Prostate gland (tissue), 2 donors: ENCODE measurements around the gene PNLDC1. TPM values are rescaled to one million over a fixed set of nuclear protein-coding genes. Genes with fewer than 3 reads are reported as not detected.

Experiments
- DNase-seq: peaks from one replicate; pipeline ENCODE4 v3.0.0-alpha.2; 2019; ENCODE audit warnings: low spot score
- H3K27ac ChIP-seq, 2 donors: fragments of 200-600 bp; sonication (generic); 2 replicates each; pipeline ENCODE4 v1.5.1; 2017 to 2019
- H3K27me3 ChIP-seq: fragments of 200-600 bp; sonication (generic); replicated peaks from 2 replicates; pipeline ENCODE4 v1.5.1; 2019; ENCODE audit not compliant: insufficient read depth
- H3K36me3 ChIP-seq, 2 donors: fragments of 200-600 bp; sonication (generic); 1 replicate in 1 of 2; 2 replicates in 1 of 2; pipeline versions ENCODE4 v1.5.1 to v1.8.1; 2017 to 2019
- H3K4me1 ChIP-seq: fragments of 200-600 bp; sonication (generic); replicated peaks from 2 replicates; pipeline ENCODE4 v1.5.1; 2019
- H3K4me3 ChIP-seq, 2 donors: fragments of 200-600 bp; sonication (generic); 2 replicates each; pipeline ENCODE4 v1.5.1; 2017 to 2019
- H3K9me3 ChIP-seq: fragments of 200-600 bp; sonication (generic); 2 replicates; pipeline ENCODE4 v1.5.1; 2017
- CTCF ChIP-seq, 4 experiments: fragments of 200-600 bp in 2 of 4; fragments of 450-650 bp in 2 of 4; sonication (generic) in 2 of 4; IDR thresholded peaks; 1 replicate in 3 of 4; 2 replicates in 1 of 4; pipeline ENCODE4 v1.5.1; 2016 to 2019; ENCODE audit warnings: antibody characterized with exemption in 4 of 4, mild to moderate bottlenecking in 2 of 4, moderate library complexity in 2 of 4
- POLR2A ChIP-seq: fragments of 450-650 bp; IDR thresholded peaks from one replicate; pipeline ENCODE4 v1.6.1; 2016; ENCODE audit warnings: antibody characterized with exemption, mild to moderate bottlenecking
- POLR2AphosphoS5 ChIP-seq: sonication (generic); formaldehyde crosslinking; IDR thresholded peaks from one replicate; pipeline ENCODE4 v1.6.1; 2017; ENCODE audit warnings: antibody characterized with exemption
- WGBS: methylation state at CpG from one replicate; pipeline ENCODE4 v1.1.5; 2018; 5-methylcytosine and 5-hydroxymethylcytosine counted together
- intact Hi-C: fragments of 100-400 bp; cut with DNase I; formaldehyde crosslinking; loops from one replicate; pipeline ENCODE4 v1.14.2; 2022
- total RNA-seq, 2 donors: library from RNA; depleted of rRNA; stranded (reverse); fragments of >200 nt; gene quantifications; one replicate each; pipeline ENCODE4 v1.1.0, GENCODE V29; 2016

PNLDC1 gene
- total RNA-seq, 2 donors from 2014 or later, result 5.6 TPM; not detected in 1

GRCh38 chr6:159778131-159778530 is 21.9 kb upstream of the PNLDC1 start:
- no peak for TF ChIP-seq POLR2AphosphoS5
- TF ChIP-seq CTCF (IDR thresholded peaks at IDR 0.05), result no peak
- TF ChIP-seq POLR2A, result no peak
- no peaks in the 10 kb centered on the region for H3K9me3 ChIP-seq
- H3K4me1 ChIP-seq, result no peaks in the 10 kb centered on the region
- H3K27me3 ChIP-seq, result no peaks in the 10 kb centered on the region
- no peak for DNase-seq
- intact Hi-C loops, result no loop called here
- peaks cover 0 to 3% of the 10 kb centered on the region in 2 donors for H3K36me3 ChIP-seq
- no peak overlapping the region for H3K27ac ChIP-seq
- WGBS, result 45% methylated on average over 1 of the region's 1 CpG
- no peak overlapping the region for H3K4me3 ChIP-seq

- peaks cover 0 to 3% of the 10 kb centered on the region in 2 donors for H3K36me3 ChIP-seq
These were observed 21.5 kb upstream of the PNLDC1 start for GRCh38 chr6:159778542-159779103.

GRCh38 chr6:159788276-159788675 is 11.8 kb upstream of the PNLDC1 start:
- peaks cover 0 to 4% of the 10 kb centered on the region in 2 donors for H3K36me3 ChIP-seq
- peak overlapping the region; percentile 92 to 97 for H3K4me3 ChIP-seq
- no peak for DNase-seq
- H3K27ac ChIP-seq, result peak overlapping the region; percentile 99
- no peaks in the 10 kb centered on the region for H3K9me3 ChIP-seq
- WGBS, result 19% methylated on average over 15 of the region's 15 CpGs
- no peaks in the 10 kb centered on the region for H3K27me3 ChIP-seq
- H3K4me1 ChIP-seq, result peaks cover 6% of the 10 kb centered on the region
- intact Hi-C loops, result no loop called here
- no peak for TF ChIP-seq CTCF (IDR thresholded peaks at IDR 0.05)
- no peak for TF ChIP-seq POLR2AphosphoS5
- TF ChIP-seq POLR2A, result no peak

More at GRCh38 chr6:159778542-159779103, 21.5 kb upstream of the PNLDC1 start:
- Histone ChIP-seq H3K9me3 (no peaks in the 10 kb centered on the region), H3K4me1 (no peaks in the 10 kb centered on the region), H3K4me3 (no peak overlapping the region), H3K27ac (no peak overlapping the region), H3K27me3 (no peaks in the 10 kb centered on the region)
- intact Hi-C loops, result no loop called here
- no peak for DNase-seq
- 63% methylated on average over 3 of the region's 3 CpGs for WGBS
- no peak for TF ChIP-seq POLR2A
- no peak for TF ChIP-seq CTCF (IDR thresholded peaks at IDR 0.05)
- no peak for TF ChIP-seq POLR2AphosphoS5

- TF ChIP-seq CTCF (IDR thresholded peaks at IDR 0.05) (no peak), POLR2A (no peak), POLR2AphosphoS5 (no peak)
- peaks cover 0 to 4% of the 10 kb centered on the region in 2 donors for H3K36me3 ChIP-seq
- H3K27ac ChIP-seq, result peak overlapping the region; percentile 99
- WGBS, result under 1% methylated on average over 26 of the region's 60 CpGs
- no peaks in the 10 kb centered on the region for H3K27me3 ChIP-seq
- intact Hi-C loops, result no loop called here
- no peaks in the 10 kb centered on the region for H3K9me3 ChIP-seq
- H3K4me1 ChIP-seq, result peaks cover 6% of the 10 kb centered on the region
- peak overlapping the region; percentile 92 to 97 for H3K4me3 ChIP-seq
- DNase-seq, result peak; percentile 37
These were observed 11.2 kb upstream of the PNLDC1 start for GRCh38 chr6:159788753-159789376.
